Adipose tissue (tissue), 3 donors: ENCODE measurements around the gene DIO3. TPM values are rescaled to one million over a fixed set of nuclear protein-coding genes. Genes with fewer than 3 reads are reported as not detected.

ENCODE experiments used
- H3K27ac ChIP-seq: one replicate; pipeline ENCODE4 v1.5.1; 2013; ENCODE audit warnings: low read depth, low read length
- WGBS, 3 donors: extraction: QIAGEN DNeasy Blood & Tissue Kit; methylation state at CpG; one replicate each; pipeline ENCODE4 v1.1.7; 2013; 5-methylcytosine and 5-hydroxymethylcytosine counted together
- polyA plus RNA-seq, 3 donors: library from polyadenylated mRNA; stranded (reverse); fragments of 200-250 nt; gene quantifications; one replicate each; pipeline ENCODE4 v1.2.3, GENCODE V29; 2013
- donor health status: healthy with polysubstance abuse.
- donor health status: Bipolar disorder and iron deficiency.
- donor health status: healthy.

DIO3 gene
- polyA plus RNA-seq, 3 donors, result 1.0 to 13.5 (median 9.7) TPM

GRCh38 chr14:101556131-101556530 lies 5.2 kb upstream of the DIO3 start:
- WGBS, 3 donors, result 87 to 90% (median 89%) methylated on average over 10 of the region's 10 CpGs
- no peak overlapping the region for H3K27ac ChIP-seq

- H3K27ac ChIP-seq, result no peak overlapping the region
- WGBS, 3 donors, result 81 to 83% (median 82%) methylated on average over 13 of the region's 13 CpGs
Observed at GRCh38 chr14:101556566-101557320, 4.6 kb upstream of the DIO3 start.

- 92 to 95% (median 93%) methylated on average over 7 of the region's 7 CpGs for WGBS, 3 donors
- H3K27ac ChIP-seq, result no peak overlapping the region
Observed at GRCh38 chr14:101557321-101557695, 4.0 kb upstream of the DIO3 start.

- no peak overlapping the region for H3K27ac ChIP-seq
- WGBS, 3 donors, result 79 to 94% (median 90%) methylated on average over 9 to 11 of the region's 11 CpGs
Observed at GRCh38 chr14:101557811-101558738, 3.2 kb upstream of the DIO3 start.

GRCh38 chr14:101558739-101559240 lies 2.5 kb upstream of the DIO3 start:
- 97 to 100% (median 100%) methylated on average over 1 of the region's 1 CpG for WGBS, 3 donors
- H3K27ac ChIP-seq, result no peak overlapping the region

- 50 to 52% (median 50%) methylated on average over 9 of the region's 9 CpGs for WGBS, 3 donors
- H3K27ac ChIP-seq, result no peak overlapping the region
Observed at GRCh38 chr14:101559250-101559623, 2.1 kb upstream of the DIO3 start.

GRCh38 chr14:101559624-101560533 lies 1.4 kb upstream of the DIO3 start:
- WGBS, 3 donors, result 1 to 2% (median 1%) methylated on average over 83 to 111 of the region's 113 CpGs
- no peak overlapping the region for H3K27ac ChIP-seq

- WGBS, 3 donors, result 2 to 4% (median 4%) methylated on average over 63 to 104 of the region's 106 CpGs
- H3K27ac ChIP-seq, result no peak overlapping the region
Observed at GRCh38 chr14:101560534-101561113, 671 bp upstream of the DIO3 start.

- no peak overlapping the region for H3K27ac ChIP-seq
- WGBS, 3 donors, result 68 to 73% (median 70%) methylated on average over 50 to 51 of the region's 51 CpGs
Observed at GRCh38 chr14:101561897-101562490, 699 bp downstream of the DIO3 start.

- WGBS, 3 donors, result 6 to 15% (median 10%) methylated on average over 23 of the region's 23 CpGs
- no peak overlapping the region for H3K27ac ChIP-seq
Observed at GRCh38 chr14:101562659-101563351, 1.5 kb downstream of the DIO3 start.

- no peak overlapping the region for H3K27ac ChIP-seq
- 0 to 2% (median 2%) methylated on average over 9 to 13 of the region's 13 CpGs for WGBS, 3 donors
Observed at GRCh38 chr14:101563352-101563653, 2.0 kb downstream of the DIO3 start.

- 2 to 4% (median 3%) methylated on average over 48 to 54 of the region's 54 CpGs for WGBS, 3 donors
- H3K27ac ChIP-seq, result no peak overlapping the region
Observed at GRCh38 chr14:101563654-101564443, 2.6 kb downstream of the DIO3 start.

GRCh38 chr14:101564444-101564776 lies 3.1 kb downstream of the DIO3 start:
- 3 to 4% (median 4%) methylated on average over 21 of the region's 21 CpGs for WGBS, 3 donors
- H3K27ac ChIP-seq, result no peak overlapping the region

- H3K27ac ChIP-seq, result no peak overlapping the region
- WGBS, 3 donors, result 4% methylated on average over 38 to 51 of the region's 51 CpGs
Observed at GRCh38 chr14:101564819-101565698, 3.8 kb downstream of the DIO3 start.

GRCh38 chr14:101567252-101567651 lies 6.0 kb downstream of the DIO3 start:
- 72 to 91% (median 87%) methylated on average over 5 of the region's 5 CpGs for WGBS, 3 donors
- H3K27ac ChIP-seq, result no peak overlapping the region

- no peak overlapping the region for H3K27ac ChIP-seq
- WGBS, 3 donors, result 70 to 82% (median 82%) methylated on average over 5 of the region's 5 CpGs
Observed at GRCh38 chr14:101571004-101571403, 9.7 kb downstream of the DIO3 start.
